DMS153 treated with DMSO at 0.1 percent for 48 hours (cell line): Measurements from ENCODE around the gene MED9.

Source experiments
- DNase-seq: peaks from one replicate; lab custom pipeline; 2025; ENCODE audit not compliant: unreplicated experiment; lab: John Stamatoyannopoulos, UW

The MED9 gene

DNA sequence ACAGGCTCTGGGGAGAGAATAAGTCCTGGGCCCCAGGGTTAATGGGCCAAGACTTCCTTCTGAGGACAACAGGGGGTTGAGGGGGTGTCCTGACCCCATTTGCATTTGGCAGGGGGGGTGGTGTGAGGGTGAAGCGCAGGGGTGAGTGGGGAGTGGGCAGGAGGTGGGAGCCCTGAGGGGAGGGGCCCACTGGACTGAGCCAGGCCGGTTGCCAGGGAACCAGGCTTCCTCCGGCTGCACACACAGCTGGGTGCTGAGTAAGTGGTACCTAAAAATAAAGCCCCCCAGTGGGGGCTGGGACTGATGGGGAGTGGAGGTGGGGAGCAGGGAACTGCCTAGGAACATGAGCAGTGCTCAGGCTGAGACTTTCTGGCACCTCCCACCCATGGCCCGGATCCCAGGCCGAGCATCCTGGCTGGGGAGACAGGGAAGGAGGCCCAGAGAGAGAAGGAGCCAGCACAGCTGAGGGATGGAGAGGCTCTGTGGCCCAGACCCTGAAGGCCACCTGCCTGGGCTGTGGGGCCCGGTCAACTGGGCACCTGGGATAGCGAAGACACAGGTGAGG, 26.8 kb downstream of the MED9 start:
- no peak for DNase-seq

- no peak for DNase-seq
Observed at GRCh38 chr17:17504341-17505140, 27.7 kb downstream of the MED9 start.

DNA sequence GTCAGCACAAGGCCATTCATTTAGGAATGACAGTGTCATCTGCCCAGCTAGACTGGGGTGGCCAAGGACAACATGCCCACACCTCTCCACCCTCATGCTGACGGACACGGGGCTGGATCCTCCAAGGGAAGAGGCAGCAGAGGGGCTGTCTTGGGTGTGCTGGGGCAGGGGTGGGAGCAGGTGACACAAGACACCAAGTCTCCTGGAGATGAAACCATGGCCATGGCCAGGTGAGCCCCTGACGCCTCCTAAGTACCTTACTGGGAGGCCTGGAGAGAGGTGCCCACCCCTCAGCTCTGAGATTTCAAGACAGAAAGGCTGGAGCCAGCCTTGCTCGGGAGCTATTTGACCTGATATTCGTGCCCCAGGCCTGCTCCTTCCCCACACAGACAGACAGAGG, 28.4 kb downstream of the MED9 start:
- no peak for DNase-seq

GRCh38 chr17:17505610-17506171, 28.9 kb downstream of the MED9 start:
- DNase-seq: no peak

DNA sequence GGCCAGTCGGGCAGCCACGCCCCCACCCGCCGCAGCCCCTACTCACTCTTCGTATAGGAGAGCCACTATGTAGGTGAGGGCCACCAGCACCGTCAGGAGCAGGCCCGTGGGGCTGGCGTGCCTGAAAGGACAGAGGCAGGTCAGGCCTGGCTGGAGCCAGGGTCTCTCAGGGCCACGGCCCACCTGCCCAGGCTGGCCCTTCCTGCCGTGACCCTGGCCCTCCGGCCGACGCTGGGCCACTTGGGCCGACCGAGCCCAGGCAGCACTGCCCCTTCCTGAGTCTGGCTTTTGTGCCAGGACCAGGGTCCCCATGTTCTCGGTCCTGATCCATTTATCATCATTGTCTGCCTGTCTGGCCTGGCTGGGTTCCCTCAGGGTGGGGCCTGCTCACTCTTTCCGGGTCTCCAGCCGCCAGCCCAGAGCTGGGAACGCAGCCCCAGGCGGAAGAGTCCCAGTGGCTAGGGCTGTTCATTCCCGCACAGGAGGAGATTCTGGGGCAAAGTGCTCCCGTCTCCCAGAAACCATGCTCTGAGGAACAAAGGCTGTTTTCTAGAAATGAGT, 29.5 kb downstream of the MED9 start:
- DNase-seq: no peak

DNA sequence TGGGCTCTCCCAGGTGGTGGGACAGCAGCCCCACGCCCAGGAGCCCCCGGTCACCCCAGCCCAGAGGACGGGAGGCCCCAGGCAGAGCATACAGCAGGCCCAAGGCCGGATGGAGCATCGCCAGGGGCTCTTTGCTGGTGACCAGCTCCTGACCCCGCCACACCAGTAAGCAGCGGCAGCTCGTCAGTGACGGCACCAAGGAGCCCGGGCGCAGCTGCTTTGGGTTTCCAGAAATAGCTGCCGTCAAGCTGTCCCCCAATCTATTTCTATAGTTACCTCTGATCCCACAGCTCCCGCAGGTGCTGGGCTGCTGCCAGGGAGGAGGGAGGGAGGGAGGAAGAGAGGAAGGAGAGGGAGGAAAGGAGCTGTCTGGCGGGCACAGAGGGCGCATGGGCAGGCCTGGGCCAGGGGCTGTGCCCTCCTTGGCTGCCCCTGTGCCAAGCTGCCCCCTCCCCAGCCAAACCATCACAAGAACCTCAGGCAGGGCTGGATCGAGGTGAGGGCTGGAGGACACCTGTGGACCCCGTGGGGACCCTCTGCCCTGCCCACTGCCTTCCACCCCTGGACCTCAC, 30.2 kb downstream of the MED9 start:
- no peak for DNase-seq

DNA sequence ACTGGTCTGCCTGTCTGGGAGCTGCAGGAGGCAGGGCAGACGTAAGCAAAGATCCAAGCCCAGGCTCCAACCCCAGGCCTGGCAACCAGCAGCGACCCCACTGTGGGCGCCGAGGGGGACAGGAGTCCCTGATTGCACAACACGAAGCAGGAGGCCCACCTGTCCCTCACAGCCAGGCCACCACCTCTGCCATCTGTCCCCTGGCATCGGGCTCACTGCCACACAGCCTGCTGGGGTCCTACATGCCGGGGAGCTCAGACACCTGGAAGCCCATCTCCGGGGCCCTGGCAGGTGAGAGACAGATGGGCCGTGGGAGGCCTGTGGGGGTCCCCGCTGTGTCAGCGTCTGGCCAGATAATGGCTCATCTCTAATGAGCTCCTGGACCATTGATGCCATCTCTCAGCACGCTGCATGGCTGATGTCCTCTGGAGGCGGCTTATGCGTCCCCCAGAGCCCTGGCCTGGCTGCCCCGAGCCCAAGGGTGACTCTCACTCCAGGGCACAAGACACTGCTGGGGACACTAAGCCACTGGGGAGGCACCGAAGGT, 30.7 kb downstream of the MED9 start:
- DNase-seq: no peak

- no peak for DNase-seq
Observed at GRCh38 chr17:17508019-17508535, 31.3 kb downstream of the MED9 start.

GRCh38 chr17:17508646-17509591, 32.1 kb downstream of the MED9 start:
- DNase-seq: no peak

GRCh38 chr17:17509601-17510425, 33.0 kb downstream of the MED9 start:
- DNase-seq: no peak

DNA sequence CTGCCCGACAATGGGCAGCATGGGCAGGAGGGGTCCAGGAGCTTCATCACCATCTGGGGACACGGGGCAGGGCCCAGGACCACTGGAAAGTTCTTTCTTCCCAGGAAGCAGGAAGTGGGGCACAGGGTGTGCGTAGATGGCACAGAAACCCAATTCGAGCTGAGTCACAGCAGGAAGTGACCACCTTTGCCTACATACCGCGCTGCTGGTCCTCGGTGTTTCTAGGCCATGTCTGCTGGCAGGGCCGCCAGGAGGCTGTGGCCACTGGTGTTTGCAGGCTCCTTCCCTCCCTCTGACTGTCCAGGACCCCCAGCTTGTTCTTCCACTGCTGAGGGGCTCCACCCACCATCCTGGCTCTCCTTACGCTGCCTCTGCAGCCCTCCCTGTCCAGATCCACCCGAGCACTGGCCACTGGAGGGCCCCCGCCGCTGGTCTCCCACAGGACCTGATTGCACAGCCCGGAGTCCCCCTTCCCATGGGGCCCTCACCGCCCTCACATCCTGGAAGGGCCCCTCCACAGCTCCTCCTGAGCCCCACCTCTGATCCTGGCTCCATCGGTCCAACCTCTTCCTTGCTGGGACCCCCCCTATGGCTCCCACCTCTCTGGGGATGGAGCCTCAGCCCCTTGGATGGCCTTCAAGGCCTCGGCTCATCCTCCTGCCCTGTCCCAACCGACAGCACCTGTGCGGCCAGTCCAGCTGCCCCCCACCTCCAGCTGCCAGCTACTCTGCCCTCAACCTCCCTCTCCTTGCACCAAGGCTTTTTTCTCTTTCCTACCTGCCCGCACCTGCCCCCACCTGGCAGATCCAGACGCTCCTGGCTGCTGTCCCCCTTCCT, 33.9 kb downstream of the MED9 start:
- no peak for DNase-seq

DNA sequence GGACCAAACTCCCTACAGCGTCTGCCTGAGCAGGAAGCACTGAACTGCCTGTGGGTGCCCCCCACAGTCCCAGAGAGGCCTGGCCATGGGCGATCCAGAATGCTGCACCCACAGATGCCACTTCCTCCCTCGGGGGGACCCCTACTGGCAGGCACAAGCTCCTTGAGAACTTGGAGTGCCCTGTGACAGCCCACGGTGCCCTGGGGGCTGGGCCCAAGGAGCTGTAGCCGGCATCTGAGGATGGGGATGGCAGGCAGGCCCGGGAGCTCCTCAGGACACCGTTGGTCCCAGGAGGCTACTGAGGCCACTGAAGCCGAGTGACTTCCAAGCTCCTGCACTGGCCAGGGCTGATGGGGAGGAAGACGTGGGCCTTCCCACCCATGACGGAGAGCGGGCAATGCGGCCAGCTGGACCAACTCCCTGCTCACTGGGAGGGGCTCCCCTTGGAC, 34.5 kb downstream of the MED9 start:
- no peak for DNase-seq

DNA sequence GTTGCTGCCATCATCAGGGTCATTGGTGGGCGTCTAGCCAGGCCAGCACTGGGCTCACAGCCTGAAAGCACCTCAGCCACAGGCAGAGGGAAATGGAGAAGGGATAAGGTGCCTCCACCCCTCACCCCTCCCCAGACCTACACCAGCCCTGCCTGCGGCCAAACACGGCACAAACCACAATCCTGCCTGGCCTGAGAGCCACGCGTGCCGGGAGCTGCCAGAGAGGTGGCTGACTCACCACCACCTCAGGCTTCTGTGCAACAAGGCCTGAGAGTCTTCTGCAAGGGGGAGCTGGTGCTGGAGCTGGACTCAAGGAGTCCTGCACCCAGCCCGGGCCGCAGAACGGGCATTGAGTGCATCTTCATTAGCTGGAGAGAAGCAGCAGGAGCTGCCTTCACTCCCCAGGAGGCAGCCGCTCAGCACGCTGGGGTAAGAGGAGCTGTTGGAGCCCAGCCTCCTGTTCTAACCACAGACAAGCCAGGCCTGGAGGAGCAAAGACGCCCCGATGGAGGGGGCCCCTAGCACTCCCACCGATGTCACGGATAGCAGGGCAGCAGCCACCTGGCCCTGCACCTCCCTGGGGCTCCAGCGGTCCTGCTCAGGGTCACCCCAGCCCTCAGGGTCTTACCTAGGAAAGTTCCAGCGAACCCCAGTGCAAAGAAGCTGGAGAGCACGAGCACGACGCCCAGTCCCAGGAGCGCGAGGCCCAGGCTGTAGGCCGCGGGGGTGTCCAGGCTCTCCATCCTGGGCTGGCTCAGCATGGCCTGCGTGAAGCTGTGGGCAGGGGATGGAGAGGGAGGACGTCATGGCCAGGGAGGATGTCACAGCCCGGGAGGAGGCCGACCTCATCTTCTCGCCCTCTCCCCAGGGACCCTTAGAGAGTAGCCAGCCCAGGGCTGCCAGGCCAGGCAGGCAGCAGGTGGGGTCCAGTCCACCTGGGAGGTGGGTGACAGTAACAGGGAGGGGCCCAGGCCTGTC, 35.4 kb downstream of the MED9 start:
- DNase-seq: no peak

- no peak for DNase-seq
Observed at GRCh38 chr17:17512866-17513265, 36.1 kb downstream of the MED9 start.

DNA sequence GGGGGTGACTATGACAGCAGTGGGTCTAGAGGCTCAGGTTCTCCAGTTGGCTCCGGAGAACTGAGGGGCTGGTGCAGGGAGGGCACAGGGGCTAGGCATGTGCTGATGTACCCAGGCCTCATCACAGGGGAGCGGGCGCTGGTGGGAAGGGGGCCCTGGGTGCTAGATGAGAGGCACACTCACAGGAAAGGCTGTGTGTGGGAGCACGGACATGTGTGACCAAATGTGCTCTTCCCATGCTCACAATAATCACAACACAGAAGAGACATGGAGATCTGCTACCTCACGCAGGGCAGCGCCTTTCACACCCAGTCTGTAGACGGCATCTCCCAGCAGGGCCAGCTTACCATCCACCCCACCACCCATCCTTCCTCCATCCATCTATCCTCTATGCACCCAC, 36.8 kb downstream of the MED9 start:
- no peak for DNase-seq

- DNase-seq: no peak
Observed at GRCh38 chr17:17514361-17514992, 37.7 kb downstream of the MED9 start.
